Stimulated activated naive CD4-positive, alpha-beta T cell (primary cell): Measurements from ENCODE around the gene NTRK2.

Source experiments
- DNase-seq, 6 experiments: peaks; one replicate each; lab custom pipeline; 2025; lab: John Stamatoyannopoulos, UW

NTRK2 gene

DNA sequence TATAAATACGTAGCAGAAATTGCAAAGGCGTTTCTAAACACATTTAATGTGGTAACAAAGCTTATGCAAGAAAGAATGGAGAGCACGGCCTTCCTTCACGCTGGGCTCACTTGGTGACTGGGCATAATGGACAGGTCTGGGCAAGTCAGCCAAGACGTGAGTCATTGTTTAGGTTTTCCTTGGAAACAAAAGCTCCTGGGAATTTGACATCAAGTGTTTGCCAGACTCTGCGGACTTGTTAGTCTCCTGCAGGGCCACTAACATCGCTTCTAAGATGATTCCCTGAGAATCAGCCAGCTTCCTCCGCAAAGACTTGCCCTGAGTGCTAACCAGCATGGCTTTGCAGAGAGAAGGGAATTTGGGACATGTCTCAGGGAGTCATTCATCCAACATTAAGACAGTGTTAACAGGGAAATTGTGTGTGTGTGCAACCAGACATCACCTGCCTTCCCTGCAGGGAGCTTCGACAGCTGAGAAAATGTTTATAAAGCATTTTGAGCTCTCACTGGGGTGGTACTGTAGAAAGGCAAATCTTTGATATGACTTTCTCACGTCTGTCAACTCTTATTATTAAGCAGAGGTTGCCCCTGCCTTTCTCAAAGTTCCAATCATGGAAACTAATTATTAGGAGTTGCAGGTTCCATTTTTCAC, 182.5 kb downstream of the NTRK2 start:
- no peak for DNase-seq

DNA sequence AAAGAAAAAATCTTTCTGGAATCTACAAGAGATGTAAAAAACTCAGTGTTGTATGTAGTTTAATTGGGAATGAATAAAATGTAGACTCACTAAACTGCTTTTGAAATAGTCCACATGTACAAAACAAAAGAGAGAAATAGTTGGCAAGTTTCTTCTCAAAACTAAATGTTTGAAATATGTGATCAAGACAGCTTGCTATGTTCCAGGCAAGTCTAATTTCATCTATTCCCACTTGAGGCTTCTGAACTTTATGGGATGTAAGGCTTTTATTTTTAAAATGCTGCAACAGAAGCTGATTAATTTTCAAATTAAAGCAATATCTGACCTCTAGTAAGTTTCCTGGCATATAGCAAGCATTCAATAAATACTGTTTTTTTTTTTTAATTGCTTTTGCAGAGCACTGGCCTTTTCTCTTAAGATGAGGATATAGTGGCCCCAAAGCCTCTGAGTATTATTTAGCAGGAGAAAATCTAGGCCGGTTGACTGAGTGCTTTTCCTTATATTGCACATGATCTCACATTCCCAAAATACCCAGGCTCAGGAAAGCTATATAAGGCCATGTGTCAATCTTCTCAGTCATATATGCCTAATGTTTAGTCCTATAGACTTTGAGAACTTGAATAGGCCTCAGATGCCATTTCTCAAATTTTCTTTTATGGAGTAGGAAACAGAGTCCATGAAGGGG, 183.2 kb downstream of the NTRK2 start:
- no peak for DNase-seq

DNA sequence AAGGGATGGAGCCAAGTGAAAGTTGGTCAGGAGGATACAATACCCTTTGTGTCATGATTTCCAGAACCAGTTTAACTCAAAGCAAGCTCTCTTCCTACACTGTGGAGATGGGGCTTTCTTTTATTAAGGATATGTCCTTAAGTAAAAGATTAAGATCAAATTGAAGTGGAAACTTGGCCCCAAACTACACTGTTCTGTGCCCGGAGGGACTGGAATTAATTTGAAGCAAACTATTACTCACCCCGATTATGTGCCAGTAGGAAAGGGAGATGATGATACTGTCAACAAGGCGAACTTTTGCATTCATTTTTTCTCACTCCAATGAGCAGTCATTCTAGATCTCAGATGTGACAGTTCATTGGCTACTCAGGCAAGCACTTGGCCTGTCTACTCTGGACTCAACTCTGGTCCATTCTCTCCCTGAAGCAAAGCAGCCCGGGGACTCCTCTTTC, 186.7 kb downstream of the NTRK2 start:
- no peak for DNase-seq

- DNase-seq, result no peak
Observed at GRCh38 chr9:84857211-84857610, 187.7 kb downstream of the NTRK2 start.

DNA sequence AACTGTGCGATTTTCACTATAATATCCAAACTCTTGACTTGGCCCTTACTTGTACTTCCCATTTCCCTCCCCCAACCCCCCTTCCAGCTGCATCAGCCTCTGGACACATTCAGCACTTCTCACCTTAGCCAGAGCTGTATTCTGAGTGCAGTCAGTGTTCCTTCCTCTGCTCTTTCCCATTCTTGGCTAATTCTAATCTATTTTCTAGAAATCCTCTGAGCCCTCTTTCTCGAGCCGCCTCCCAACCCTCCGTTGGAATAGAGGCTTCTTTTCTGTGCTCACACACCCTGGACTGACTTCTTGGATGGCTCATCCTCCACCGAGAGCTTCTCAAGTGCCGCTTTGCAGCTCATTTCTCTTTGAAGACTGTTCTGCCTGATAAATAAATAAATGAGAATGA, 188.8 kb downstream of the NTRK2 start:
- no peak for DNase-seq

DNA sequence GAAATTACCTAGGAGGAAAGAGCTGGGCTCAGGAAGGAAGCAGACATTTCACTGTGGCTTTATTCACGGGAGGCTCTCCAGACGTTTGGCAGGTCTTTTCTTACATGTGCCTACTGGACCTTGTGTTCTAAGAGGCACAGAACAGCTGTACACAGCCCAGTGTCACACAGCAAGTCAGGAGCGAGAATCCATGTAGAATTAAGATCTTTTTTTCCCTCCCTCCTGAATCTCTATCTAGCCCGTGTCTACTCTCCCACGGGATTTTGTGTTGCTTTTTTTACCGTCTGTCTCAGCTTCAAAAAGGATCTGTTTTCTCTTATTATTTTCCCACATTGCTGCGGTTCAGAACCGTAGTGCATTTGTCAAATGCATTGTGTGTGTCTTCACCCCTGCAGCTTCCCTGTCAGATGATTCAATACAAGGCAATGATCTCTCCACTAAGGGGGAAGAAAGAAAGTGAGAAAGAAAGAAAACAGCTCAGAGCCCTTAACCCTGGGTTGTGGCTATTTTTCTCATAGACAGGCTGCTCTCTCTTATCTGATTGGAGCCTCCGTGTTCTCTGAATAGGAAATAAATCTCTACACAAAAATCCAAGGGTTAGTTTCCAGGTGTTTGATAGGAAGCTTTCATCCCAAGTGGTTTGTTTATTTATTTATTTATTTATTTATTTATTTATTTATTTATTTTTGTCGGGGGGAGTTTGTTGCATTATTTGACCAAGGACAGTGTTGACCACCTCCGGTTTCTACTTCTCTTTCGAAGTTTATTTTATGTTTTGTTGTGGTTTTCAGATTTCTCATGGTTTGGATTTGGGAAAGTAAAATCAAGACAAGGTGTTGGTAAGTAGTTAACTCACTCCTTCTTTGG, 191.0 kb downstream of the NTRK2 start:
- no peak for DNase-seq

GRCh38 chr9:84861455-84861854, 191.9 kb downstream of the NTRK2 start:
- DNase-seq, result no peak

DNA sequence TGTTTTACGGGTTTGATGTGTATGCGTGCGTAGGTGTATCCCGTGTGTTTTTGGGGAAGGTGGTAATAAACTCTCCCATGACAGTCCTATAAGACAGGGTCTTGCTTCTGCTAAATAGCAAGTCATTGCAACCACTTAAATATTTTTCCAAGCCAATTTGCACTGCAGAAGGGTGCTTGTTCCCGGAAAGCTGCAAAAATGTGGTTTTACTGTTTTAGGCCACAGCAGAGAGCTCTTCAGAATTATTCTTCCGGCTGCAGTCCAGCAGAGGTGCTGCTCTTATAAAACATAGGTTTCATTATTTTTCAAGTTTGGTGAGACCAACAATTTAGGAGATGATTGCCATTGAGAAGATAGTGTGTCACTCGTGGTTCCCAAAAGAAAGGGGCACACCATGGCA, 192.8 kb downstream of the NTRK2 start:
- no peak for DNase-seq

GRCh38 chr9:84862810-84863287, 193.3 kb downstream of the NTRK2 start:
- no peak for DNase-seq

GRCh38 chr9:84863372-84863771, 193.8 kb downstream of the NTRK2 start:
- no peak for DNase-seq

DNA sequence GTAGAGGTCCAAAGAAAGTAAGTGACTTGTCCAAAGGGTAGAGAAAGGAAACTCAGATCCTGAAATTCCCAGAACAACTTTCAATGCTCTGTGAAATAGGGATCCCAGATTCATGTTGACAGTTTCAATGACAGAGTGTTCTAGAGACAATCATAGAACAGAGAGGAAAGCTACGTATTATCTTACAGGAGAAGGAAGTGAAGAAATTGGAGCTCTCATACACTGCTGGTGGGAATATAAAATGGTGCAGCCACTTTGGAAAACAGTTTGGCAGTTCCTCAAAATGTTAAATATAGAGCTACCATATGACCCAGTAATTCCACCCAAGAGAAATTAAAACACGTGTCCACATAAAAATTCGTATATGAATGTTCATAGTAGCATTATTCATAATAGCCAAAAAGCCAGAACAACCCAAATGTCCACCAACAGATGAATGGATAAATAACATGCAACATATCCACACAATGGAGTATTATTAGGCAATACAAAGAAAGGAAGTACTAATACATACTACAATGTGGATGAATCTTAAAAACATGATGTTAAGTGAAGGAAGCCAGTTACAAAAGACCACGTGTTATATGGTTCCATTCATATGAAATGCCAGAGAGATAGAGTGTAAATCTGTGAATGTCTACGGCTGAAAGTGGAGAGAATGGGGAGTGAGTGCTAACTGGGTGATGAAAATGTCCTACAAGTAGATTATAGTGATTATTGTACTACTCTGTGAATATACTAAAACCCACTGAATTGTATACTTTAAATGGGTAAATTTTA, 197.1 kb downstream of the NTRK2 start:
- DNase-seq, result no peak

GRCh38 chr9:84867186-84867585, 197.7 kb downstream of the NTRK2 start:
- DNase-seq, result no peak

- no peak for DNase-seq
Observed at GRCh38 chr9:84869091-84869490, 199.6 kb downstream of the NTRK2 start.

GRCh38 chr9:84871983-84872382, 202.5 kb downstream of the NTRK2 start:
- no peak for DNase-seq

- no peak for DNase-seq
Observed at GRCh38 chr9:84874022-84874421, 204.5 kb downstream of the NTRK2 start.

DNA sequence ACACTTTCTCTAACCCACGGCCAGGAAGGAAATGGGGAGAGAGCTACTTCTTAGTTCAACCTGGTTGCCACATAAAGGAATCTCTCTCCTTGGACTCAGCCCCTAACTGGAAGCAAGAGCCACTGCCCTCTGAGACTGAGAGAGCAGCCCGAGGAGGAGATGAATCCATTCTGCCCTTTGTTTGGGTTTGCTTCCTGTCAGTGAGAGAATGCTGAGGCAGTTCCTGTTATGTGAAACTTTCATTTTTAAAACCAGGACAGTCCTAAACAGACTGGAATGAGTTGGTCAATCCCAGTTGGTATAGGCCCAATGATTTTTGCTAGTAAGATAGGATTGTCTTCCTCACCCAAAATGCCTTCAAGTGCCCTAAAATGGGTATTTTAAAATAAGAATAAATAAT, 205.1 kb downstream of the NTRK2 start:
- no peak for DNase-seq

- no peak for DNase-seq
Observed at GRCh38 chr9:84875193-84875592, 205.7 kb downstream of the NTRK2 start.

DNA sequence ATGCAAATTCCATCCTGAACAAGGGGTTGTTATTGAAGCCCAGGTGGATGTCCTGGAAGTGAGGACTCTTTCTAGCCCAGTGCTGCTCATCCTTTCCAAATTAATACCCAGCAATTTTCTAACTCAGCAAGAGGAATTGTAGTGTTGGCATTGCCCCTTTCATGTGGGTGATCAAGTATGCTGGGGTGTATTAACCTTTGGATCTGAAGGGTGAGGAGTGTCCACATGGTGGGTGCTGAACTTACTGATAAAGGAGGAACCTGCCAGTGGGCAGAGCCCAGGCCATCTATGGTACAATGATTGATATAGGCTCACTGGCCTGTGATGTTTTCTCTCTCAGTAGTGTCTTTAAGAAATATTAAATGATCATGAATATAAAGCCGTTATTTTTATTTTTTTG, 210.1 kb downstream of the NTRK2 start:
- DNase-seq, result no peak

DNA sequence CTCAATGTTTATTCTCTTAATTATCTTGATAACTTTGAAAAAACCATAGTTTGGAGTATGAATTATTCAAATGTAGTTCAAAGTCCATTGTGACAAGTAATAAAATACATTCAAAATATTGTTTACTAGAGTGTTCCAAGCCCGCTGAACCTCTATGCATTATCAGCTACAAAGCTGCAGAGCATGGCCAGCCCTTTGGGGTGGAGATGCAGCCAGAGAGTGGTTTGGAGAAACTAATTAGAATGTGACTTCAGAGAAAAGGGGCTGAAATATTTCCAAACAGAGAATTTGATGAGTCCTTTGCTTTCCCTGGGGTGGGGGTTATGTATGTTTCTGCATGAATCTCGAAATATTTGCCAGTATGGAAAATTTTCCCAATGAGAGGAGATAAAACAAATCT, 211.3 kb downstream of the NTRK2 start:
- no peak for DNase-seq

- DNase-seq, result no peak
Observed at GRCh38 chr9:84886866-84887265, 217.3 kb downstream of the NTRK2 start.

DNA sequence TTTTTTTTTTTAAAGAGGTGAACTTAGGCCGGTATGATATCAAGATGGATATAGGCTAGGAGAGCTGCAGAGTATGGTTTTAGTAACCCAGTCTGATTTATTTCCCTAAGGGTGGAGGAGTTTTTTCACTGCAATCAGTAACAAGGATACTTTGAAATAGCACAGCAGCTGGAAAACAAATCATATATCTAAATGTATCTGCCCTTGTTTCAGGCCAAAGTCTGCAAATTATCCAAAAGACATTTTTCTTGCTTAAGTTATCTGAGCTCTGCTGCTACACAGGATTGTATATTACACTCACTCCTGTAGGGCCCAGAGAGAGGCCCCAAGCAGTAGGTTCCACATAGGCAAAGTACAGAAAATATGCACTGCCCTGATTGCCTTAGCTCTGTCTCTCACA, 222.4 kb downstream of the NTRK2 start:
- DNase-seq, result no peak
